Measurements from ENCODE around the gene GNMT.

The GNMT gene

GRCh38 chr6:43006251-43006650, 45.7 kb downstream of the GNMT start:
- Histone ChIP-seq H3K4me3 (replicated peaks; ENCODE audit: insufficient read depth, low read length) (no peak overlapping the region), H3K27me3 (ENCODE audit: insufficient read depth, poor library complexity, severe bottlenecking) (no peaks in the 10 kb centered on the region), H3K27ac (replicated peaks) (no peak overlapping the region)
- DNase-seq (ENCODE audit: low read depth in 1 of 2, low spot score in 1 of 2): no peak
- no peak for TF ChIP-seq POLR2AphosphoS5 (IDR thresholded peaks at IDR 0.05; ENCODE audit: low read depth)
- no peak for TF ChIP-seq CTCF (IDR thresholded peaks at IDR 0.05; ENCODE audit: insufficient read depth, low read length)
- TF ChIP-seq SPI1 (IDR thresholded peaks at IDR 0.05; ENCODE audit: borderline replicate concordance, low read depth): no peak
- TF ChIP-seq GABPA (IDR thresholded peaks at IDR 0.05; ENCODE audit: low read depth): no peak

- Histone ChIP-seq H3K27me3 (ENCODE audit: insufficient read depth, poor library complexity, severe bottlenecking) (no peaks in the 10 kb centered on the region), H3K27ac (replicated peaks) (no peak overlapping the region), H3K4me3 (replicated peaks; ENCODE audit: insufficient read depth, low read length) (no peak overlapping the region)
- no peak for TF ChIP-seq SPI1 (IDR thresholded peaks at IDR 0.05; ENCODE audit: borderline replicate concordance, low read depth)
- no peak for TF ChIP-seq CTCF (IDR thresholded peaks at IDR 0.05; ENCODE audit: insufficient read depth, low read length)
- no peak for TF ChIP-seq GABPA (IDR thresholded peaks at IDR 0.05; ENCODE audit: low read depth)
- TF ChIP-seq REST (IDR thresholded peaks at IDR 0.05; ENCODE audit: insufficient replicate concordance, low read depth): no peak
- no peak for DNase-seq (ENCODE audit: low read depth in 1 of 2, low spot score in 1 of 2)
Observed at GRCh38 chr6:43007126-43007525, 46.6 kb downstream of the GNMT start.

- TF ChIP-seq POLR2AphosphoS5 (IDR thresholded peaks at IDR 0.05; ENCODE audit: low read depth) (no peak), SPI1 (IDR thresholded peaks at IDR 0.05; ENCODE audit: borderline replicate concordance, low read depth) (no peak), GABPA (IDR thresholded peaks at IDR 0.05; ENCODE audit: low read depth) (no peak), CTCF (IDR thresholded peaks at IDR 0.05; ENCODE audit: insufficient read depth, low read length) (peak; percentile 76), REST (IDR thresholded peaks at IDR 0.05; ENCODE audit: insufficient replicate concordance, low read depth) (no peak)
- H3K4me3 ChIP-seq (replicated peaks; ENCODE audit: insufficient read depth, low read length): no peak overlapping the region
- peak in 1 of 2 experiments; percentile 53 for DNase-seq (ENCODE audit: low read depth in 1 of 2, low spot score in 1 of 2)
- no peak overlapping the region for H3K27ac ChIP-seq (replicated peaks)
- no peaks in the 10 kb centered on the region for H3K27me3 ChIP-seq (ENCODE audit: insufficient read depth, poor library complexity, severe bottlenecking)
Observed at GRCh38 chr6:43009124-43009523, 48.6 kb downstream of the GNMT start.

- DNase-seq (ENCODE audit: low read depth in 1 of 2, low spot score in 1 of 2): no peak
- Histone ChIP-seq H3K4me3 (replicated peaks; ENCODE audit: insufficient read depth, low read length) (no peak overlapping the region), H3K27ac (replicated peaks) (no peak overlapping the region), H3K27me3 (ENCODE audit: insufficient read depth, poor library complexity, severe bottlenecking) (no peaks in the 10 kb centered on the region)
- no peak for TF ChIP-seq REST (IDR thresholded peaks at IDR 0.05; ENCODE audit: insufficient replicate concordance, low read depth)
Observed at GRCh38 chr6:43011207-43011606, 50.7 kb downstream of the GNMT start.

All from HL-60 (cell line).